IPS-15b (cell line): ENCODE data around the gene SBDS.
A peak's percentile ranks its signal among the peaks of the same experiment; 100 is the strongest.
"Not testable (repeated sequence)": the region's sequence is repeated elsewhere in the genome, so short reads cannot be mapped to it uniquely, and the experiment has no call there.

Experiments used
- H3K27me3 ChIP-seq: one replicate; pipeline ENCODE4 v1.6.1; 2013; ENCODE audit warnings: low read length; ENCODE audit not compliant: control insufficient read depth, insufficient read depth
- H3K36me3 ChIP-seq: one replicate; pipeline ENCODE4 v1.6.1; 2013; ENCODE audit warnings: low read length; ENCODE audit not compliant: control insufficient read depth, insufficient read depth
- H3K4me1 ChIP-seq: one replicate; pipeline ENCODE4 v1.6.1; 2013; ENCODE audit warnings: mild to moderate bottlenecking, low read length; ENCODE audit not compliant: control insufficient read depth, insufficient read depth
- H3K4me3 ChIP-seq: one replicate; pipeline ENCODE4 v1.5.1; 2013; ENCODE audit warnings: low read depth, low read length
- H3K9ac ChIP-seq: one replicate; pipeline ENCODE4 v1.6.1; 2013; ENCODE audit warnings: low read depth, mild to moderate bottlenecking, low read length
- H3K9me3 ChIP-seq: one replicate; pipeline ENCODE4 v1.6.1; 2013; ENCODE audit warnings: mild to moderate bottlenecking, low read length; ENCODE audit not compliant: control insufficient read depth, insufficient read depth

The SBDS gene

DNA sequence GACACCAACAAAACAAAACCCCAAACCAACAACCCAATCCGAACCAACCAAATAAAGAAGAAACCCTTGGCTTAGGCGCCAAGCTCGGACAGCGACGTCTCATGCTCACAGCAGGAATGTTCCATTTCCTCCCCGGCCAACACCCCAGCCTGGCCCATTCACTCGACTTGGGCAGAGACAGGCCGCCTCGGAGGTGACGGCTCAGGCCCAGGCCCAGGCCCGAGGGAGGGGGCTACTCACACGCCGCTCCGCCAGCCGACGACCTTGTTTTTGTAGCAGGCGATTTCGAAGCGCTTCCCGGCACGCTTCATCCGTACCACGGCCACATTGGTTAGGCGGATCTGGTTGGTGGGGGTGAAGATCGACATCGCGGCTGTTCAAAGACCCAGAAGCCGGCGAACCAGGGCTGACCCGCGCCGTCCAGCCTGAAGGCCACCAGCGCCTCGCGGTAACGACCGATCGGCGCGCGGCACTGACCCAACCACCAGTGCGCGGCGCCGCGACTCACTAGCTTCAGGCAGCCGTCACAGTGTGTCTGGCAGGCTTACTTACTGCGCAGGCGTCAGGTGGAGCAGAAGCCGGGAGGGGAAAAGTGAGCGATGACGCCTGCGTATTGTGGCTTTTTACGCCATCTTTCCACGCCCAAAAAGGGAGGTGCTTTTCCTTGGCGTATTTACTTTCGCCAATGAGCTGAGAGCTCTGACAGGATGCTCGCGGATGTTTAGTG is at the start of gene SBDS:
Gene SBDS, minus strand, starts transcription at position 537 of the 727 bp plus-strand sequence. Its CDS starts 169 bp downstream, at position 368.
- peak within 1 kb of the TSS; percentile 47 for H3K9ac ChIP-seq
- H3K4me3 ChIP-seq, result peak within 1 kb of the TSS; percentile 71
- H3K36me3 ChIP-seq, H3K4me1 ChIP-seq, H3K27me3 ChIP-seq, H3K9me3 ChIP-seq: not testable (repeated sequence)

DNA sequence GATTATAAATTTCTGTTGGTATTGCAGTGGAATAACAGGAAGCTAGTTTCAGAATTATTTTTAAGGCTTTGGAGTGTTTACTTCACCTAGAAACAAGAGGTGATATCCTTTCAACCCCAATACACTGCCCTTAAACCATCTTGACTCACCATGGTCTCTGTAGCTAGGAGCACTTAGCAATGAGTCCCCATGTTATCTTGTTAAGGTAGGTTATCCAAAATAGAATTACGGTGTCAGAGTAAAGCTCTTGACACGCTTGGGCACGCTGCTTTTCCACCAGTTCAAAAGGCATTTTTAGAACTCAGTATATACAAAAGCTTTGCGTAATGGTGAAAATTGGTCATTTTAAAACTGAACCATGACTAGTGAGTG is 48.2 kb upstream of the SBDS start:
- H3K4me1 ChIP-seq, H3K9ac ChIP-seq, H3K27me3 ChIP-seq, H3K36me3 ChIP-seq, H3K9me3 ChIP-seq, H3K4me3 ChIP-seq: not testable (repeated sequence)

DNA sequence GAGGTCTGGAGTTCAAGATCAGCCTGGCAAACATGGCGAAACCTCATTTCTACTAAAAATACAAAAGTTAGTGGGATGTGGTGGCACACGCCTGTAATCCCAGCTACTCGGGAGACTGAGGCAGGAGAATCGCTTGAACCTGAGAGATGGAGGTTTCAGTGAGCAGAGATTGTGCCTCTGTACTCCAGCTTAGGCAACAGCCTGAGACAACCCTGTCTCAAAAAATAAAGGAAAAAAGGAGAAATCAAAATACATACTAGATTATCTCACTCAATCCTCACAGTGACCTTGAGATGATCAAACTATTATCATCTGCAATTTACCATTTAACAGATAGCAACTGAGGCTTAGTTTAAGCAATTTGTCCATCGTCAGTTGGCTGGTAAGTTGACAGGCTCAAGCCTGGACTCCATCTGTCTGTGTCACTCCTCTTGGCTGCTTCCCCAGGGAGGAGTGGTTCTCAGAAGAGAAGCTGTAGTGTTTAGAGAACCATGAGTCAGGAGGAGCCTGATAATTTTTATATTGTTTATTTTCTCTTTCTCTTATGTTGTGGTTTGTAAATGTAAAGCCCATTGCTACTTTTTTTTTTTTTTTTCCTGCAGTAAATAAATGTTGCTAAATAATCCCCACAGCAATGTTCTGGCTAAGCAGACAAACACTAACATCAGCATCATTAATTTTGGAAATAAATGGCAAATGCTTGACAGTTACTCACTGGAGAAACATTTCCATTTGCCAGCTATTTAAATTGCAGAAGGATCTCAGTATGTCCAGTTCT is 47.6 kb upstream of the SBDS start:
- not testable (repeated sequence) for H3K4me3 ChIP-seq, H3K4me1 ChIP-seq, H3K27me3 ChIP-seq, H3K9me3 ChIP-seq, H3K9ac ChIP-seq, H3K36me3 ChIP-seq

DNA sequence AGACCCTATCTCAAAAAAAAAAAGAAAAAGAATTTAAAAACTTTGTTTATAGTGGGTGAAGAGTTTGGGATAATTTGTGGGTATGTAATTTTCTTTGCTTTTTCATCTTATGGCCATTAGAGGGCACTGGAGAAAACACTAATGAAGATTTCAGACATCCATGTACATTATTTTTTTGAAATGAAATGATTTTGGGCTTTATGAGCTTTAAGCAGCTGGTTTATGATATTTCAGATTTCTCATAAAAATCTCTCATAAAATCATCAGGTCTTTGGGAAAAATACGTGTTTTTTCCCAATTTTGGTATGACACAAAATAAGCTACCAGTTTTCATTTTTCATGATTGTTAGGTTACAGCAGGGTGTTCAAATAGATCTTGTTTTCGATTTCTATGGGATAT is 45.4 kb upstream of the SBDS start:
- H3K9me3 ChIP-seq, H3K36me3 ChIP-seq, H3K4me3 ChIP-seq, H3K4me1 ChIP-seq, H3K27me3 ChIP-seq, H3K9ac ChIP-seq: not testable (repeated sequence)

DNA sequence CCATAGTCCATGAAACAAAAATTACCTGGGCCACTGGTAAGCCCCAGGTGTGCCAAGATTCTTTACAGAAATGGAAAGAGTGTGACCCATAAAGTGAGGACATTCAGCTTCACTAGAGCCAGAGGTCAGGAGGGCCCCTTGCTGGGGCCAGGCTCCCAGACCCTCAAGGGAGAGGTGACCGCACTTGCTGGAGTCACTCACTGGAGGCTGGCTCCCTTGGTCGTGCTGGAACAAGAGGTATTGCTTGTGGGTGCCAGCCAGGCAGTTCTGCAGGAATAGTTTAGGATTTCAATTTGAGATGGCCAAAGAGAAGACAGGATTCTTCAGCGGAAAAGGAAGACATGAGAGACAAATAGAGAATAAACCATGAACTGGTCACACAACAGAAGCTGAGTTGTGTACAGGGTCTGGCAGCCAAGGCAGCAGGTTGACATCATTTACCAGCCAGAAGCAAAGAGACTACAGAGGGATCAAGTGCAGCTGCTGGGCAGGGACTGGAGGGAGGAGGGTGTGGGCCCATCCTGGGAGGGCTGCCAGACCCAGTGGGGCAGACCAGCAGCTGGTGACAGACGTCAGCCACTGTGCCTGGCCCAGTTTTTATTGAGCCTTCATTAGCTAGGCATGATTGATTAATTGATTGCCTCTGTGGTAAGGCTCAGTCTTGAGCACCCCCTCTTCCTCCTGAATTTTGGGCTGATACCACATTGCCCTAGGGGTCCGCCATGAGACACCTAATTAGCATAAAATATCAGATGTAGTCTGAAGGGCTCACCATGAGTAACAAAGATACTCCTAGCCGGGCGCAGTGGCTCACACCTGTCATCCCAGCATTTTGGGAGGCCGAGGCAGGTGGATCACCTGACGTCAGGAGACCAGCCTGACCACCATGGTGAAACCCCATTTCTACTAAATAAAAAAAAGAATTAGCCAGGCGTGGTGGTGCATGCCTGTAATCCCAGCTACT is 41.3 kb upstream of the SBDS start:
- not testable (repeated sequence) for H3K9me3 ChIP-seq, H3K9ac ChIP-seq, H3K36me3 ChIP-seq, H3K4me1 ChIP-seq, H3K27me3 ChIP-seq, H3K4me3 ChIP-seq

DNA sequence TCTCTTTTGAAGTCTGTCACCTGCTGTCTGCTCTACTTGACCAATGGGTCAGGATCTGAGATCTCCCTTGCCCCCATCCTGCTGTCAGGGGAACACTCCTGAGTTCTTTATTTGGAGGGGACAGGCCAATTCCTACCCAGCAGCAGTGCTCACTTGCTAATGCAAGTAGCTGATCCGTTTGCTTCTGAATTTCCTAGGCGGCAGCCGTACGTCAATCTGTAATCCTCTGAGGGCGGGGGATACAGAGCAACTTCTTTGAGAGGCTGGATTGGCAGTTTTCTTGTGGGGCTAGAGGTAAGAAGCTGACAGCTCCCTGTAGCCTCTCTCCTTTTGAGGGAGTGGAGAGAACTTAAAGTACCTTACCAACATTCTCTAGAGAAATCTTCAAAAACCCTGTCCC is 37.9 kb upstream of the SBDS start:
- Histone ChIP-seq H3K4me3 (no peak overlapping the region), H3K36me3 (peaks cover 5% of the 10 kb centered on the region), H3K27me3 (no peaks in the 10 kb centered on the region), H3K4me1 (no peaks in the 10 kb centered on the region), H3K9me3 (no peaks in the 10 kb centered on the region), H3K9ac (no peak overlapping the region)

DNA sequence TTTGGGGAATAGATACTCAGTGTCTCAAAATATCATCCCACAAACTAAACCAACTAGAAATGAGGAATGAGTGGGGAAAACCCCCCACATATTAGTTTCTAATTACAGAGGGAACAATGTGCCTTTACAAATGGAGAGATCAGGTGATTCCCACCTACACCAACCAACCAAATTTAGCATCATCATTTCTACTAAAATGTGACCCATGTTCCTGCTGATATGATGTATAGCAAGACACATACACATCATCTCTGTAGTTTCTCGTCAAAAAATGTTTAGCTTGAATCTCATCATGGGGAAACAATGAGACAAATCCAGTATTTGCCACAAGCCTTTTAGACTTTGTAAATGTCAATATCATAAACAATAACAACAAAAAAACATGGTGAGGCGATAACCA is 36.3 kb upstream of the SBDS start:
- not testable (repeated sequence) for H3K4me3 ChIP-seq, H3K27me3 ChIP-seq, H3K4me1 ChIP-seq, H3K9me3 ChIP-seq, H3K36me3 ChIP-seq, H3K9ac ChIP-seq

DNA sequence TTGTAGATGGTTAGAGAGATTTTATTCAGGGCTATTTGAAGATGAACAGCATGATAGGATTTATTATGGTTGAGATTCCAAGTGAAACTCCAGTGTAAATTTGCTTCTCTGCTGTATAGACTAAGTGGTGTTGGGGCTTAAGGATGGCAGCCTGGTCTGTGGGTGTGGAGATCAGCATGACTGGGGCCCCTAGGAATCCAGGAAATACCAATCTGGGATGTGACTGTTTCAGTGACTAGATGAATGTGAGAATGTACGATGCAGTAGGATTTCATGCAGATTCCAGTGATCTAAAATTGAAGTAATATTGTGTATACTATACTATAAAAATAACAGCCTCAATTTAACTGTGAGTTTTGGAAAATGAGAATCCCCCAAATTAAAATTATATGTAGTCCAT is 30.1 kb upstream of the SBDS start:
- not testable (repeated sequence) for H3K36me3 ChIP-seq, H3K9me3 ChIP-seq, H3K27me3 ChIP-seq, H3K4me1 ChIP-seq, H3K4me3 ChIP-seq, H3K9ac ChIP-seq

DNA sequence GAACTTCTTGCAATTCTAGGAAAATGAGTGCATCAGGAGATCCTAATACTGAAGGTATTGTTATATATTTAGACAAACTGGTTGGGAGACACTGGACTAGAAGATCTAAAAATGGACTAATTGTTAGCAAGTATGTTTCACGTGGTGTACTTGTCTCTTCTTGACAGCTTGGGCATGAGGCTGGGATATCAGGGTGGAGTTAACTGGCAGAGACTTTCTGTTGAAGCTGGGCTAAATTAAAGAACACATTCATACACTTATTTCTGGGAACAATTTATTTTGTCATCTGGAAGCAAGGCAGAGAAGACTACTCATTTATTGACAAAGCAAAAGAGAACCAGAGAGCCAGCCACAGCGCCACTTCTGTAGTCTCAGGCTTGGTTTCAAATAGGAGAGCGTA is 27.1 kb upstream of the SBDS start:
- H3K9me3 ChIP-seq, result no peaks in the 10 kb centered on the region
- no peaks in the 10 kb centered on the region for H3K4me1 ChIP-seq
- H3K4me3 ChIP-seq, result no peak overlapping the region
- H3K27me3 ChIP-seq, result no peaks in the 10 kb centered on the region
- peaks cover 19% of the 10 kb centered on the region for H3K36me3 ChIP-seq
- H3K9ac ChIP-seq, result no peak overlapping the region

DNA sequence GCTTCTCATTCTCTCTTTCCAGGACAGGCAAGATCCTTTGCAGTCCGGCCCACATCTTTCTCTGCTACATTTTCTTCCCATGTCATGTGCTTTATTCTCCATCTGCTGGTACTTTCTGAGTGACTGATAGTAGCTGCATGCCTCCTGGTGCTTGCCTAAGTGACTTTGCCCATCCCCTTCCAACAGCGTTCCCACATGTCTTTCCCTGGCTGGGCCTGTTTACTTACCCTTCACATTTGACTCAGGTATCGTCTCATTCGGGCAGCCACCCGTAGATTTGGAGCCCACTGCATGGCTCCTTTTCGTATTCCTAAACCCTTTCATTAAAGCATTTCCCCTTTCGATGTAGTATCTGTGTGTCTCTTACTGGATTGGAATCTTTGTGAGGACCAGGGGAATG is 25.9 kb upstream of the SBDS start:
- H3K4me3 ChIP-seq, result no peak overlapping the region
- H3K4me1 ChIP-seq, result no peaks in the 10 kb centered on the region
- H3K36me3 ChIP-seq, result peaks cover 19% of the 10 kb centered on the region
- H3K9ac ChIP-seq, result no peak overlapping the region
- no peaks in the 10 kb centered on the region for H3K9me3 ChIP-seq
- no peaks in the 10 kb centered on the region for H3K27me3 ChIP-seq

DNA sequence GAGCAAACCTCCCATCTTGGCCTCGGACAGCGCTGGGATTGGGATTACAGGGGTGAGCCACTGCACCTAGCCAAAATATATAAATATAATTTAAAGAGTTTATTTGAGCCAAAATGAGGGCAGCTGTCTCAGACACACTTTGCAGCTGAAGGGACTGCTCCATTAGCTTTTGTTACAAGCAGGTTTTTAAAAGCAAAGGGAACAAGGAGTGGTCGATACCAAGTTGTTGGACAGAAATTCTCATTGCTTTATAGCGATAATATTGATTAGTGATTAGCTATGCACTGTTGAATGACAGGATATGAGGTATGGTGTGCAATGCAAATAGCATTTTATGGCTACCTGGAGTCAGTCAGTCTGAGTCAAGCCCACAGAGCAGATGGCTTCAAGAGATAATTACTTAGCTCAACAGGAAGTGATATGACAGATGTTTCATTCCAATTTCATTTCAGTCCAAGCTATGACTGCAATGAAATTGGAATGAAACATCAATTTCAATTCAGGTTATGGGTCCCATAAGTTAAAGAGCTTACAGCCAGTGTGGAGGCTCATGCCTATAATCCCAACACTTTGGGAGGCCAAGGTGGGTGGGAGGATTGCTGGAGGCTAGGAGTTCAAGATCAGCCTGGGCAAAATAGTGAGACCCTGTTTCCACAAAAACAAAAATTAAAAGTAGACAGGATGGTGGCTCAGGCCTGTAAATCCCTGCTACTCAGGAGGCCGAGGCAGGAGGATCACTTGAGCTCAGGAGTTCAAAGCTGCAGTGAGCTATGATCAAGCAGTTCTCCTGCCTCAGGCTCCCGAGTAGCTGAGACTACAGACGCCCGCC is 24.4 kb upstream of the SBDS start:
- Histone ChIP-seq H3K36me3 (peaks cover 19% of the 10 kb centered on the region), H3K27me3 (no peaks in the 10 kb centered on the region), H3K9me3 (no peaks in the 10 kb centered on the region), H3K4me1 (no peaks in the 10 kb centered on the region), H3K9ac (no peak overlapping the region), H3K4me3 (no peak overlapping the region)
